HepG2 (cell line): ENCODE data around the gene CD300A. TPM values are rescaled to one million over a fixed set of nuclear protein-coding genes. Genes with fewer than 3 reads are reported as not detected.

Experiments used
- ATM ChIP-seq: fragments of 450-650 bp; IDR thresholded peaks from 2 replicates; pipeline ENCODE4 v1.7.1; 2017; ENCODE audit warnings: mild to moderate bottlenecking, borderline replicate concordance
- BORCS8-MEF2B ChIP-seq: sonication (generic); formaldehyde crosslinking; IDR thresholded peaks from 2 replicates; pipeline ENCODE4 v1.8.0; 2022; ENCODE audit warnings: mild to moderate bottlenecking, missing genetic modification reagents
- ETV5 ChIP-seq: IDR thresholded peaks from 2 replicates; pipeline ENCODE4 v1.6.1; 2018; ENCODE audit warnings: missing biosample characterization, missing genetic modification reagents, inconsistent platforms, borderline replicate concordance
- HMG20A ChIP-seq: IDR thresholded peaks from 2 replicates; pipeline ENCODE4 v1.6.1; 2016; ENCODE audit warnings: borderline replicate concordance
- IKZF1 ChIP-seq: fragments of 450-650 bp; IDR thresholded peaks from 2 replicates; pipeline ENCODE4 v1.7.1; 2016
- KDM1A ChIP-seq: IDR thresholded peaks from 2 replicates; pipeline ENCODE4 v1.6.1; 2016; ENCODE audit warnings: missing compliant biosample characterization
- KDM5A ChIP-seq: fragments of 200-600 bp; sonication (generic); IDR thresholded peaks from 2 replicates; pipeline ENCODE4 v1.7.0; 2018; ENCODE audit warnings: antibody characterized with exemption, mild to moderate bottlenecking, low read length, borderline replicate concordance
- KLF11 ChIP-seq: IDR thresholded peaks from 2 replicates; pipeline ENCODE4 v1.6.1; 2016; ENCODE audit warnings: missing compliant biosample characterization
- LCORL ChIP-seq, 2 experiments: fragments of 450-650 bp in 1 of 2; sonication (generic) in 1 of 2; formaldehyde crosslinking in 1 of 2; IDR thresholded peaks; 2 replicates each; pipeline versions ENCODE4 v1.5.0 to v1.6.1; 2017 to 2020; ENCODE audit warnings: antibody characterized with exemption in 1 of 2, missing genetic modification reagents in 1 of 2
- MXD4 ChIP-seq: IDR thresholded peaks from 2 replicates; pipeline ENCODE4 v1.6.1; 2016; ENCODE audit warnings: mild to moderate bottlenecking, missing biosample characterization, missing genetic modification reagents
- MYC ChIP-seq: sonication (generic); formaldehyde crosslinking; IDR thresholded peaks from 2 replicates; pipeline ENCODE4 v1.9.0; 2021; ENCODE audit warnings: missing genetic modification reagents, borderline replicate concordance
- NBN ChIP-seq: fragments of 450-650 bp; conservative IDR thresholded peaks from 2 replicates; pipeline ENCODE4 v1.6.1; 2017
- POGZ ChIP-seq: sonication (generic); formaldehyde crosslinking; IDR thresholded peaks from 2 replicates; pipeline ENCODE4 v1.4.0; 2020; ENCODE audit warnings: mild to moderate bottlenecking, missing genetic modification reagents
- POLR2AphosphoS2 ChIP-seq: IDR thresholded peaks from 2 replicates; pipeline ENCODE4 v1.6.1; 2011; ENCODE audit warnings: low read depth, low read length, improper control_type of control experiment
- REXO4 ChIP-seq: sonication (generic); formaldehyde crosslinking; IDR thresholded peaks from 2 replicates; pipeline ENCODE4 v1.8.0; 2022; ENCODE audit warnings: missing genetic modification reagents, mild to moderate bottlenecking, borderline replicate concordance
- RNF2 ChIP-seq: fragments of 450-650 bp; conservative IDR thresholded peaks from 2 replicates; pipeline ENCODE4 v1.6.1; 2016; ENCODE audit warnings: low read depth
- SUZ12 ChIP-seq: fragments of 150-350 bp; IDR thresholded peaks from 2 replicates; pipeline ENCODE4 v1.6.1; 2014; ENCODE audit warnings: low read depth, low read length
- U2AF2 ChIP-seq: fragments of 200-400 bp; formaldehyde crosslinking; IDR thresholded peaks from 2 replicates; pipeline ENCODE4 v1.6.1; 2017; ENCODE audit warnings: low read depth, mild to moderate bottlenecking, low read length
- ZC3H4 ChIP-seq: sonication (generic); formaldehyde crosslinking; IDR thresholded peaks from 2 replicates; pipeline ENCODE4 v1.4.0; 2020; ENCODE audit warnings: missing genetic modification reagents, borderline replicate concordance
- ZKSCAN1 ChIP-seq: fragments of 150-350 bp; IDR thresholded peaks from 2 replicates; pipeline ENCODE4 v1.6.1; 2014; ENCODE audit warnings: low read length
- ZNF256 ChIP-seq: sonication (generic); formaldehyde crosslinking; conservative IDR thresholded peaks from 2 replicates; pipeline ENCODE4 v1.4.0; 2020; ENCODE audit warnings: missing genetic modification reagents
- ZNF564 ChIP-seq: sonication (generic); formaldehyde crosslinking; IDR thresholded peaks from 2 replicates; pipeline ENCODE4 v1.8.1; 2023; ENCODE audit warnings: mild to moderate bottlenecking, missing genetic modification reagents
- polyA plus RNA-seq, 8 experiments: library from polyadenylated mRNA; depleted of rRNA in 3 of 8; stranded (reverse) in 7 of 8; unstranded in 1 of 8; fragments of >200 nt; fragmentation: Illumina TruSeq in 4 of 8; extraction: Trizol in 4 of 8; gene quantifications; 2 replicates each; pipeline versions ENCODE4 v1.2.1 to v1.2.3, GENCODE V29; 2011 to 2016; ENCODE audit warnings: low read depth in 4 of 8, missing spikeins in 1 of 8, mixed read lengths in 1 of 8; ENCODE audit not compliant: insufficient read depth in 1 of 8
- total RNA-seq, 5 experiments: library from RNA; depleted of rRNA; stranded (reverse); fragments of >200 nt; fragmentation: Illumina TruSeq; extraction: Trizol; gene quantifications; 2 replicates each; pipeline ENCODE4 v1.2.3, GENCODE V29; 2016; ENCODE audit warnings: low read depth in 1 of 5
- TF ChIP-seq, protein P1 (sequence below): sonication (generic); formaldehyde crosslinking; IDR thresholded peaks from 2 replicates; pipeline ENCODE4 v1.8.1; 2022; ENCODE audit warnings: mild to moderate bottlenecking, missing genetic modification reagents
- TF ChIP-seq, protein P2 (sequence below): sonication (generic); formaldehyde crosslinking; IDR thresholded peaks from 2 replicates; pipeline ENCODE4 v1.8.1; 2023; ENCODE audit warnings: missing genetic modification reagents, inconsistent platforms, borderline replicate concordance
- TF ChIP-seq, protein P3 (sequence below): IDR thresholded peaks from 2 replicates; pipeline ENCODE4 v1.6.1; 2016; ENCODE audit warnings: mild to moderate bottlenecking
- TF ChIP-seq, protein P4 (sequence below): sonication (generic); formaldehyde crosslinking; IDR thresholded peaks from 2 replicates; pipeline ENCODE4 v1.8.0; 2022; ENCODE audit warnings: mild to moderate bottlenecking, missing genetic modification reagents

The CD300A gene
- total and polyA plus RNA-seq, 2 of the 13 experiments (the other 11 are each of a cell fraction or from before 2014, with no cell fraction given) = not detected

DNA sequence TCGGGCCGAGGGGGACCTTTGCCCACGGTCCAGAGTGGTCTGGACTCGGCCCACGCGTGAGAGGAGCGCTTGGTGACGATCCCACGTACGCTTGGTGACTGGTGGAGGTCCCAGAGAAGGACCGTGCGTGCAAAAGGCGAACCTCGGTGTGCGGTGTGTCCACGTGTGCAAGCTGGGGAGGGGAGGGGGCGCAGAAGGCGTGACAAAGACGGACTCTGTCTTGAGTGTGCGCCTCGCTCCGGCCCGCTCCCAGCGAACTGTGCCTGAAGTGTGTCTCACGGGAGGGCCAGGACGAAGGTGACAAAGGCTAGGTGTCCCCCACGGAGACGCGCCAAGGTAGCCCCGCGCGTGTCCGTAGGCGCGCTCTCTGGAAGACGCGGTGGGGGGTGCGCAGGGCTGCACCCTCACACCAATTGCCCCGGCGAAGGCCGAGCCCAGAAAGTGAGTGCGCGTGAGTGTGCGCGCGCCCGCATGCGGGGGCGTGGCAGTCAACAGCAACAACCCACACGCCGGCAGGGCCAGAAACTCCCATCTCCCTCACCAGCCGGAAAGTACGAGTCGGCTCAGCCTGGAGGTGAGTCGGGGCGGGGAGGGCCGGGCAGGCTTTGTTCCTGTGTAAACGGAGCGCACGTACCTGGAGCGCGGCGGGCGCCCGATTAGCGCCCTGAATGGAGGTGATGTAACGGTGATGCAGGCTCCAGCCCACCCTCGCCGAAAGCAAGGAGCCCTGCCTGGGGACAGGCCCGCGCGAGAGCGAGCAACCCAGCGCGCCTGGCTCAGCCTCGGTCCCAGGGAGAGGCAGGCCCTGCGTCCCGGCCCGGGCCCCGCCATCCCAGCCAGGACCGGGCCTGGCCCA, 34.6 kb upstream of the CD300A start, which contains the start of gene GPRC5C (continued):
- TF ChIP-seq SUZ12 = no peak
- no peak for TF ChIP-seq IKZF1
- peak; percentile 67 for TF ChIP-seq ZC3H4 (CRISPR knock-in tag)
- no peak for TF ChIP-seq NBN
- peak; percentile 85 for TF ChIP-seq MYC
- TF ChIP-seq POGZ (CRISPR knock-in tag) = peak; percentile 81
- peak; percentile 11; the same call in 1 of the 2 replicates for TF ChIP-seq REXO4 (CRISPR knock-in tag)
- TF ChIP-seq, protein P1, sequence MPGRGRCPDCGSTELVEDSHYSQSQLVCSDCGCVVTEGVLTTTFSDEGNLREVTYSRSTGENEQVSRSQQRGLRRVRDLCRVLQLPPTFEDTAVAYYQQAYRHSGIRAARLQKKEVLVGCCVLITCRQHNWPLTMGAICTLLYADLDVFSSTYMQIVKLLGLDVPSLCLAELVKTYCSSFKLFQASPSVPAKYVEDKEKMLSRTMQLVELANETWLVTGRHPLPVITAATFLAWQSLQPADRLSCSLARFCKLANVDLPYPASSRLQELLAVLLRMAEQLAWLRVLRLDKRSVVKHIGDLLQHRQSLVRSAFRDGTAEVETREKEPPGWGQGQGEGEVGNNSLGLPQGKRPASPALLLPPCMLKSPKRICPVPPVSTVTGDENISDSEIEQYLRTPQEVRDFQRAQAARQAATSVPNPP = peak; percentile 63; the same call in 1 of the 2 replicates
- no peak for TF ChIP-seq KDM1A (CRISPR knock-in tag)
- TF ChIP-seq, protein P2, sequence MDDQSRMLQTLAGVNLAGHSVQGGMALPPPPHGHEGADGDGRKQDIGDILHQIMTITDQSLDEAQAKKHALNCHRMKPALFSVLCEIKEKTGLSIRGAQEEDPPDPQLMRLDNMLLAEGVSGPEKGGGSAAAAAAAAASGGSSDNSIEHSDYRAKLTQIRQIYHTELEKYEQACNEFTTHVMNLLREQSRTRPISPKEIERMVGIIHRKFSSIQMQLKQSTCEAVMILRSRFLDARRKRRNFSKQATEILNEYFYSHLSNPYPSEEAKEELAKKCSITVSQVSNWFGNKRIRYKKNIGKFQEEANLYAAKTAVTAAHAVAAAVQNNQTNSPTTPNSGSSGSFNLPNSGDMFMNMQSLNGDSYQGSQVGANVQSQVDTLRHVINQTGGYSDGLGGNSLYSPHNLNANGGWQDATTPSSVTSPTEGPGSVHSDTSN = no peak
- no peak for TF ChIP-seq U2AF2
- TF ChIP-seq ETV5 (CRISPR knock-in tag) = peak; percentile 64; the same call in 1 of the 2 replicates
- peak; percentile 94 for TF ChIP-seq BORCS8-MEF2B
- TF ChIP-seq, protein P3, sequence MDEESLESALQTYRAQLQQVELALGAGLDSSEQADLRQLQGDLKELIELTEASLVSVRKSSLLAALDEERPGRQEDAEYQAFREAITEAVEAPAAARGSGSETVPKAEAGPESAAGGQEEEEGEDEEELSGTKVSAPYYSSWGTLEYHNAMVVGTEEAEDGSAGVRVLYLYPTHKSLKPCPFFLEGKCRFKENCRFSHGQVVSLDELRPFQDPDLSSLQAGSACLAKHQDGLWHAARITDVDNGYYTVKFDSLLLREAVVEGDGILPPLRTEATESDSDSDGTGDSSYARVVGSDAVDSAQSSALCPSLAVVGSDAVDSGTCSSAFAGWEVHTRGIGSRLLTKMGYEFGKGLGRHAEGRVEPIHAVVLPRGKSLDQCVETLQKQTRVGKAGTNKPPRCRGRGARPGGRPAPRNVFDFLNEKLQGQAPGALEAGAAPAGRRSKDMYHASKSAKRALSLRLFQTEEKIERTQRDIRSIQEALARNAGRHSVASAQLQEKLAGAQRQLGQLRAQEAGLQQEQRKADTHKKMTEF (CRISPR knock-in tag) = peak; percentile 77
- TF ChIP-seq KLF11 (CRISPR knock-in tag) = peak; percentile 62; the same call in 1 of the 2 replicates
- TF ChIP-seq POLR2AphosphoS2 = no peak
- peak; percentile 84 for TF ChIP-seq ZNF564 (CRISPR knock-in tag)
- TF ChIP-seq, protein P4, sequence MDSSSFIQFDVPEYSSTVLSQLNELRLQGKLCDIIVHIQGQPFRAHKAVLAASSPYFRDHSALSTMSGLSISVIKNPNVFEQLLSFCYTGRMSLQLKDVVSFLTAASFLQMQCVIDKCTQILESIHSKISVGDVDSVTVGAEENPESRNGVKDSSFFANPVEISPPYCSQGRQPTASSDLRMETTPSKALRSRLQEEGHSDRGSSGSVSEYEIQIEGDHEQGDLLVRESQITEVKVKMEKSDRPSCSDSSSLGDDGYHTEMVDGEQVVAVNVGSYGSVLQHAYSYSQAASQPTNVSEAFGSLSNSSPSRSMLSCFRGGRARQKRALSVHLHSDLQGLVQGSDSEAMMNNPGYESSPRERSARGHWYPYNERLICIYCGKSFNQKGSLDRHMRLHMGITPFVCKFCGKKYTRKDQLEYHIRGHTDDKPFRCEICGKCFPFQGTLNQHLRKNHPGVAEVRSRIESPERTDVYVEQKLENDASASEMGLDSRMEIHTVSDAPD (CRISPR knock-in tag) = peak; percentile 82
- TF ChIP-seq KDM5A = no peak
- no peak for TF ChIP-seq ATM
- peak; percentile 91 for TF ChIP-seq MXD4 (CRISPR knock-in tag)
- TF ChIP-seq LCORL (IDR thresholded peaks at IDR 0.05) = no peak
- TF ChIP-seq LCORL (CRISPR knock-in tag; IDR thresholded peaks at IDR 0.05) = peak; percentile 96
- no peak for TF ChIP-seq ZKSCAN1
- TF ChIP-seq HMG20A (CRISPR knock-in tag) = peak; percentile 53; the same call in 1 of the 2 replicates
- no peak for TF ChIP-seq RNF2
- TF ChIP-seq ZNF256 = no peak
